SK-N-SH (cell line): ENCODE data around the gene PPP1R9A. TPM values are rescaled to one million over a fixed set of nuclear protein-coding genes. Genes with fewer than 3 reads are reported as not detected.

ENCODE experiments used
- CTCF ChIA-PET: fragments of 300-600, 350-600 bp; formaldehyde crosslinking; extraction: SDS; loops from one replicate; lab custom pipeline; 2021; lab: Yijun Ruan, JAX
- POLR2A ChIA-PET: fragments of 350-600 bp; sonication (Branson Sonifier 250); formaldehyde crosslinking; extraction: SDS; loops from one replicate; lab custom pipeline; 2020; ENCODE audit warnings: antibody characterized with exemption, inconsistent platforms; lab: Yijun Ruan, JAX
- DNase-seq: peaks from one replicate; pipeline ENCODE4 v3.0.0; 2012
- H2AFZ ChIP-seq: fragments of 200-600 bp; sonication (generic); 2 replicates; pipeline ENCODE4 v1.8.1; 2016; ENCODE audit warnings: antibody characterized with exemption, mild to moderate bottlenecking, low read depth
- H3F3A ChIP-seq: fragments of 200-600 bp; sonication (generic); replicated peaks from 2 replicates; pipeline ENCODE3; 2016; ENCODE audit warnings: antibody characterized with exemption, mild to moderate bottlenecking; ENCODE audit not compliant: insufficient read depth
- H3K27ac ChIP-seq, 2 experiments: fragments of 200-500 bp in 1 of 2; fragments of 200-600 bp in 1 of 2; sonication (Bioruptor generic) in 1 of 2; sonication (generic), shearing (Covaris generic) in 1 of 2; 2 replicates each; pipeline versions ENCODE4 v1.5.1 to v1.6.1; 2014 to 2016; ENCODE audit warnings: low read depth in 2 of 2, inconsistent platforms in 1 of 2, low read length in 1 of 2, mild to moderate bottlenecking in 1 of 2, mixed read lengths in 1 of 2
- H3K27me3 ChIP-seq: fragments of 200-600 bp; sonication (generic), shearing (Covaris generic); 2 replicates; pipeline ENCODE4 v1.6.1; 2016; ENCODE audit warnings: mixed run types; ENCODE audit not compliant: insufficient read depth
- H3K36me3 ChIP-seq, 2 experiments: fragments of 200-500 bp in 1 of 2; fragments of 200-600 bp in 1 of 2; sonication (Bioruptor generic) in 1 of 2; sonication (generic) in 1 of 2; replicated peaks in 1 of 2; 2 replicates each; pipeline versions ENCODE3 to v1.5.1; 2014 to 2016; ENCODE audit warnings: low read length in 1 of 2, mild to moderate bottlenecking in 1 of 2; ENCODE audit not compliant: insufficient read depth in 2 of 2, control insufficient read depth in 1 of 2
- H3K4me1 ChIP-seq, 2 experiments: fragments of 200-500 bp in 1 of 2; fragments of 200-600 bp in 1 of 2; sonication (Bioruptor generic) in 1 of 2; sonication (generic), shearing (Covaris generic) in 1 of 2; 2 replicates each; pipeline versions ENCODE4 v1.5.1 to v1.6.1; 2014 to 2016; ENCODE audit warnings: low read depth in 1 of 2, low read length in 1 of 2, mixed run types in 1 of 2; ENCODE audit not compliant: insufficient read depth in 2 of 2, control insufficient read depth in 1 of 2
- H3K4me2 ChIP-seq: fragments of 200-600 bp; sonication (generic), shearing (Covaris generic); 2 replicates; pipeline ENCODE4 v1.6.1; 2017; ENCODE audit warnings: mixed run types
- H3K4me3 ChIP-seq, 2 experiments: fragments of 200-500 bp in 1 of 2; fragments of 200-600 bp in 1 of 2; sonication (Bioruptor generic) in 1 of 2; sonication (generic), shearing (Covaris generic) in 1 of 2; 2 replicates each; pipeline versions ENCODE4 v1.5.1 to v1.8.1; 2014 to 2016; ENCODE audit warnings: low read depth in 2 of 2, inconsistent platforms in 1 of 2, low read length in 1 of 2, mild to moderate bottlenecking in 1 of 2, mixed read lengths in 1 of 2, moderate library complexity in 1 of 2
- H3K79me2 ChIP-seq: fragments of 200-600 bp; sonication (generic); 2 replicates; pipeline ENCODE4 v1.8.1; 2017; ENCODE audit warnings: mild to moderate bottlenecking; ENCODE audit not compliant: insufficient read depth
- H3K9ac ChIP-seq: fragments of 200-600 bp; sonication (generic); 2 replicates; pipeline ENCODE4 v1.6.1; 2017; ENCODE audit warnings: mixed run types
- H3K9me2 ChIP-seq: fragments of 200-600 bp; sonication (generic); 2 replicates; pipeline ENCODE4 v1.6.1; 2017; ENCODE audit warnings: mixed run types
- H3K9me3 ChIP-seq: fragments of 200-600 bp; sonication (generic); 2 replicates; pipeline ENCODE4 v1.6.1; 2017; ENCODE audit warnings: mixed run types, mild to moderate bottlenecking, moderate library complexity
- H4K20me1 ChIP-seq: fragments of 200-600 bp; sonication (generic); 2 replicates; pipeline ENCODE4 v1.6.1; 2017; ENCODE audit warnings: mild to moderate bottlenecking, mixed run types; ENCODE audit not compliant: insufficient read depth
- CHD2 ChIP-seq: fragments of 150-350 bp; IDR thresholded peaks from 2 replicates; pipeline ENCODE4 v1.6.1; 2018; ENCODE audit warnings: low read length; ENCODE audit not compliant: partially characterized antibody
- EZH2phosphoT487 ChIP-seq: fragments of 200-600 bp; sonication (generic); IDR thresholded peaks from 2 replicates; pipeline ENCODE4 v1.6.1; 2017; ENCODE audit warnings: low read depth, mixed run types, mild to moderate bottlenecking, antibody characterized with exemption, moderate library complexity, borderline replicate concordance
- FOSL2 ChIP-seq: IDR thresholded peaks from 2 replicates; pipeline ENCODE4 v1.4.0; 2012; ENCODE audit warnings: low read depth, mild to moderate bottlenecking, moderate library complexity, borderline replicate concordance
- FOXJ3 ChIP-seq: sonication (generic); formaldehyde crosslinking; IDR thresholded peaks from 2 replicates; pipeline ENCODE4 v1.5.1; 2020; ENCODE audit warnings: mild to moderate bottlenecking, missing genetic modification reagents
- GABPA ChIP-seq: IDR thresholded peaks from 2 replicates; pipeline ENCODE4 v1.4.0; 2012; ENCODE audit warnings: low read depth, mild to moderate bottlenecking
- GATA2 ChIP-seq: sonication (generic); formaldehyde crosslinking; IDR thresholded peaks from 2 replicates; pipeline ENCODE4 v1.5.0; 2020; ENCODE audit warnings: mild to moderate bottlenecking, missing genetic modification reagents
- JUND ChIP-seq: IDR thresholded peaks from 2 replicates; pipeline ENCODE4 v1.4.0; 2012
- MXI1 ChIP-seq: IDR thresholded peaks from 2 replicates; pipeline ENCODE4 v1.6.1; 2012; ENCODE audit warnings: mild to moderate bottlenecking, low read depth, low read length, improper control_type of control experiment
- NFIC ChIP-seq: IDR thresholded peaks from 2 replicates; pipeline ENCODE4 v1.4.0; 2012; ENCODE audit warnings: borderline replicate concordance
- NRF1 ChIP-seq: IDR thresholded peaks from 2 replicates; pipeline ENCODE4 v1.6.1; 2012; ENCODE audit warnings: low read depth, mild to moderate bottlenecking, low read length
- PBX3 ChIP-seq: IDR thresholded peaks from 2 replicates; pipeline ENCODE4; 2012
- POLR2AphosphoS5 ChIP-seq: IDR thresholded peaks from 2 replicates; pipeline ENCODE4 v1.6.1; 2012; ENCODE audit warnings: low read depth, low read length
- RCOR1 ChIP-seq: fragments of 150-350 bp; IDR thresholded peaks from 2 replicates; pipeline ENCODE4 v1.6.1; 2017; ENCODE audit warnings: antibody characterized with exemption, low read length
- RFX5 ChIP-seq: IDR thresholded peaks from 2 replicates; pipeline ENCODE4 v1.6.1; 2012; ENCODE audit warnings: mild to moderate bottlenecking, improper control_type of control experiment, low read length
- RXRA ChIP-seq: IDR thresholded peaks from 2 replicates; pipeline ENCODE4 v1.4.0; 2012; ENCODE audit warnings: low read depth, mild to moderate bottlenecking, borderline replicate concordance
- SMC3 ChIP-seq: IDR thresholded peaks from 2 replicates; pipeline ENCODE4 v1.6.1; 2012; ENCODE audit warnings: low read depth, low read length, improper control_type of control experiment
- TAF1 ChIP-seq: IDR thresholded peaks from 2 replicates; pipeline ENCODE4 v1.6.1; 2012; ENCODE audit warnings: low read depth, mild to moderate bottlenecking, low read length, moderate library complexity, borderline replicate concordance
- TCF12 ChIP-seq: IDR thresholded peaks from 2 replicates; pipeline ENCODE4 v1.4.0; 2012
- TEAD4 ChIP-seq: IDR thresholded peaks from 2 replicates; pipeline ENCODE4 v1.4.0; 2012; ENCODE audit warnings: mild to moderate bottlenecking, borderline replicate concordance; ENCODE audit not compliant: insufficient read depth
- ZBTB33 ChIP-seq: IDR thresholded peaks from 2 replicates; pipeline ENCODE4 v1.4.0; 2012; ENCODE audit warnings: low read depth, borderline replicate concordance
- polyA plus RNA-seq, 3 experiments: library from polyadenylated mRNA; depleted of rRNA; stranded (reverse); fragments of >200 nt; gene quantifications; 2 replicates each; pipeline ENCODE4 v1.2.3, GENCODE V29; 2012

The PPP1R9A gene
- polyA plus RNA-seq, 1 of the 3 experiments (the other 2 are of a cell fraction): 0.30 TPM

- ChIA-PET CTCF (no interaction called here), POLR2A (no interaction called here)
- Histone ChIP-seq H3K9me2 (no peaks in the 10 kb centered on the region), H4K20me1 (no peaks in the 10 kb centered on the region), H3F3A (no peaks in the 10 kb centered on the region), H3K4me1 (no peaks in the 10 kb centered on the region; a peak in 2 of 4 replicates), H3K27ac (no peak overlapping the region), H3K4me2 (no peak overlapping the region), H3K9ac (no peak overlapping the region), H3K4me3 (no peak overlapping the region), H3K9me3 (no peaks in the 10 kb centered on the region), H3K79me2 (no peaks in the 10 kb centered on the region), H2AFZ (no peak overlapping the region), H3K36me3 (no peaks in the 10 kb centered on the region), H3K27me3 (no peaks in the 10 kb centered on the region; the same call in 1 of the 2 replicates)
- no peak for DNase-seq
- TF ChIP-seq ZBTB33 (no peak), GATA2 (CRISPR knock-in tag) (no peak), NFIC (no peak), JUND (no peak), MXI1 (no peak), SMC3 (no peak), TAF1 (no peak), NRF1 (no peak), RXRA (no peak), CHD2 (no peak), EZH2phosphoT487 (no peak), RCOR1 (no peak), RFX5 (no peak), PBX3 (no peak), TEAD4 (no peak), GABPA (no peak), FOSL2 (no peak), POLR2AphosphoS5 (no peak), TCF12 (no peak), FOXJ3 (CRISPR knock-in tag) (no peak)
Measured at GRCh38 chr7:94923412-94923811, 16.0 kb downstream of the PPP1R9A start.
